B cell (primary cell): Measurements from ENCODE around the gene PGAP3. TPM values are rescaled to one million over a fixed set of nuclear protein-coding genes. Genes with fewer than 3 reads are reported as not detected.

Source experiments
- ATAC-seq: fragments of 200-7000 bp; cut with Tn5 transposase; one replicate; pipeline ENCODE4 v1.10.0; 2021; ENCODE audit warnings: low read depth, mild to moderate bottlenecking, moderate number of reproducible peaks, moderate library complexity
- CTCF ChIA-PET: fragments of 350-600 bp; sonication (Branson Sonifier 250); formaldehyde crosslinking; loops from one replicate; lab custom pipeline; 2021; ENCODE audit warnings: antibody characterized with exemption, inconsistent platforms; lab: Charles Lee
- POLR2A ChIA-PET: fragments of 350-600 bp; sonication (Branson Sonifier 250); formaldehyde crosslinking; loops from one replicate; lab custom pipeline; 2021; ENCODE audit warnings: antibody characterized with exemption; lab: Charles Lee
- DNase-seq: peaks from one replicate; pipeline ENCODE4 v3.0.0; 2013
- H2AFZ ChIP-seq: 2 replicates; pipeline ENCODE4 v1.6.1; 2012; ENCODE audit warnings: mild to moderate bottlenecking, low read depth, low read length; ENCODE audit not compliant: insufficient read depth, poor library complexity, severe bottlenecking
- H3K27ac ChIP-seq, 2 donors: 1 replicate in 1 of 2; 2 replicates in 1 of 2; pipeline ENCODE4 v1.5.1; 2012 to 2013; ENCODE audit warnings: low read length in 2 of 2, mild to moderate bottlenecking in 2 of 2, moderate library complexity in 1 of 2
- H3K27me3 ChIP-seq, 4 experiments: fragments of 200-600 bp in 1 of 4; sonication (generic) in 1 of 4; replicated peaks in 1 of 4; 1 replicate in 2 of 4; 2 replicates in 2 of 4; pipeline versions ENCODE4 v1.6.1 to v1.7.0; 2013 to 2016; ENCODE audit warnings: low read length in 3 of 4, mild to moderate bottlenecking in 2 of 4, mixed read lengths in 1 of 4, moderate library complexity in 1 of 4; ENCODE audit not compliant: insufficient read depth in 4 of 4, control insufficient read depth in 3 of 4; ENCODE audit errors: control extremely low read depth in 1 of 4
- H3K36me3 ChIP-seq, 2 experiments: replicated peaks in 1 of 2; 1 replicate in 1 of 2; 2 replicates in 1 of 2; pipeline versions ENCODE4 v1.6.1 to v1.7.1; 2013; ENCODE audit warnings: low read length in 1 of 2; ENCODE audit not compliant: insufficient read depth in 2 of 2, control insufficient read depth in 1 of 2; ENCODE audit errors: control extremely low read depth in 1 of 2, extremely low read depth in 1 of 2
- H3K4me1 ChIP-seq, 2 donors: fragments of 200-600 bp in 1 of 2; sonication (generic) in 1 of 2; 1 replicate in 1 of 2; 2 replicates in 1 of 2; pipeline versions ENCODE4 v1.5.1 to v1.6.1; 2013 to 2017; ENCODE audit warnings: low read length in 2 of 2; ENCODE audit not compliant: control insufficient read depth in 2 of 2, insufficient read depth in 2 of 2
- H3K4me2 ChIP-seq: replicated peaks from 2 replicates; pipeline ENCODE3; 2012; ENCODE audit warnings: mild to moderate bottlenecking, low read depth, low read length; ENCODE audit not compliant: poor library complexity, severe bottlenecking
- H3K4me3 ChIP-seq, 5 experiments: fragments of 200-600 bp in 1 of 5; sonication (generic) in 1 of 5; 1 replicate in 3 of 5; 2 replicates in 2 of 5; pipeline versions ENCODE4 v1.5.1 to v1.7.0; 2011 to 2016; ENCODE audit warnings: low read length in 4 of 5, mild to moderate bottlenecking in 4 of 5, low read depth in 2 of 5, control low read depth in 1 of 5, moderate library complexity in 1 of 5; ENCODE audit not compliant: insufficient read depth in 1 of 5; ENCODE audit errors: control extremely low read depth in 1 of 5, extremely low read depth in 1 of 5
- H3K79me2 ChIP-seq: fragments of 200-600 bp; sonication (generic); one replicate; pipeline ENCODE4 v1.6.0; 2016; ENCODE audit warnings: low read length; ENCODE audit not compliant: control insufficient read depth, insufficient read depth
- H3K9ac ChIP-seq: fragments of 200-600 bp; sonication (generic); 2 replicates; pipeline ENCODE4 v1.6.1; 2017; ENCODE audit warnings: mild to moderate bottlenecking, low read length, moderate library complexity
- H3K9me3 ChIP-seq, 3 donors: one replicate each; pipeline versions ENCODE4 v1.6.1 to v1.7.1; 2013; ENCODE audit warnings: low read length in 2 of 3; ENCODE audit not compliant: control insufficient read depth in 2 of 3, insufficient read depth in 1 of 3; ENCODE audit errors: control extremely low read depth in 1 of 3
- H4K20me1 ChIP-seq: 2 replicates; pipeline ENCODE4 v1.6.0; 2012; ENCODE audit warnings: mild to moderate bottlenecking, low read length; ENCODE audit not compliant: insufficient read depth, control insufficient read depth, poor library complexity, severe bottlenecking
- H3K27ac Mint-ChIP-seq: one replicate; pipeline ENCODE4 v1.8.0; 2021; ENCODE audit warnings: mixed read lengths
- H3K27me3 Mint-ChIP-seq: one replicate; pipeline ENCODE4 v1.8.0; 2021; ENCODE audit warnings: mixed read lengths
- H3K4me1 Mint-ChIP-seq: one replicate; pipeline ENCODE4 v1.8.0; 2021; ENCODE audit warnings: mixed read lengths
- H3K4me3 Mint-ChIP-seq: one replicate; pipeline ENCODE4 v1.8.0; 2021; ENCODE audit warnings: mixed read lengths
- H3K9me3 Mint-ChIP-seq: one replicate; pipeline ENCODE4 v1.8.0; 2022; ENCODE audit warnings: mixed read lengths; ENCODE audit not compliant: insufficient read depth
- CTCF ChIP-seq: fragments of 200-600 bp; IDR thresholded peaks from one replicate; pipeline ENCODE4 v1.8.0; 2022; ENCODE audit warnings: antibody characterized with exemption, mild to moderate bottlenecking
- EZH2 ChIP-seq: IDR thresholded peaks from 2 replicates; pipeline ENCODE4 v1.6.1; 2012; ENCODE audit warnings: borderline replicate concordance, low read depth, mild to moderate bottlenecking, moderate library complexity, low read length; ENCODE audit not compliant: insufficient read depth, poor library complexity, severe bottlenecking
- WGBS: methylation state at CpG from one replicate; pipeline ENCODE4 v1.1.5; 2013; ENCODE audit warnings: missing lambda C conversion rate; ENCODE audit not compliant: insufficient coverage; 5-methylcytosine and 5-hydroxymethylcytosine counted together
- intact Hi-C: fragments of 100-400 bp; cut with micrococcal nuclease; formaldehyde crosslinking; loops from one replicate; pipeline ENCODE4 v1.10.0; 2022
- polyA plus RNA-seq: library from polyadenylated mRNA; depleted of rRNA; stranded (reverse); fragments of >200 nt; gene quantifications from 2 replicates; pipeline ENCODE4 v1.2.3, GENCODE V29; 2012
- total RNA-seq, 2 donors: library from RNA; stranded (reverse); fragments of 120-200 nt in 1 of 2; gene quantifications; 1 replicate in 1 of 2; 2 replicates in 1 of 2; pipeline versions ENCODE4 v1.2.3 to v1.2.4, GENCODE V29; 2013 to 2022

The PGAP3 gene
- total and polyA plus RNA-seq, 2 donors (not counting 1 experiment from before 2014, with no cell fraction given): 27.4 to 34.3 TPM

GRCh38 chr17:39671651-39672521 lies 16.0 kb downstream of the PGAP3 start:
- no peak overlapping the region for H3K27ac ChIP-seq
- TF ChIP-seq EZH2 (no peak), CTCF (peak; percentile 44)
- no peaks in the 10 kb centered on the region for H3K9me3 Mint-ChIP-seq
- peaks cover 50% of the 10 kb centered on the region for H3K4me1 Mint-ChIP-seq
- H3K27me3 Mint-ChIP-seq: peaks cover 17% of the 10 kb centered on the region
- no peaks in the 10 kb centered on the region for H4K20me1 ChIP-seq
- H3K36me3 ChIP-seq: no peaks in the 10 kb centered on the region
- H2AFZ ChIP-seq: peak overlapping the region; percentile 23
- H3K27ac Mint-ChIP-seq: peak overlapping the region; percentile 61
- H3K4me3 Mint-ChIP-seq: peak overlapping the region; percentile 34
- ChIA-PET POLR2A (interaction anchor here (0.9 to 1.3 kb wide), 3 partner anchors 8 to 58 kb away, joined by 3 to 7 read pairs (median 6); no protein-coding TSS in a partner anchor), CTCF (interaction anchor here (0.6 to 8.7 kb wide), 16 partner anchors 8 to 291 kb away, joined by 3 to 109 read pairs (median 4); partner anchors contain the start of genes GSDMA, MIEN1 and PGAP3)
- intact Hi-C loops: no loop called here
- peaks cover 57 to 70% of the 10 kb centered on the region in 2 donors for H3K4me1 ChIP-seq
- DNase-seq: peak; percentile 48
- peak overlapping the region; percentile 54 for H3K4me2 ChIP-seq
- no peak overlapping the region for H3K9ac ChIP-seq
- peaks cover 0 to 31% (median 6%) of the 10 kb centered on the region in 4 experiments for H3K27me3 ChIP-seq
- WGBS: 57% methylated on average over 17 of the region's 19 CpGs
- H3K79me2 ChIP-seq: no peaks in the 10 kb centered on the region
- no peak overlapping the region for H3K4me3 ChIP-seq
- peaks cover 0 to 2% (median 0%) of the 10 kb centered on the region in 3 donors for H3K9me3 ChIP-seq
- no peak for ATAC-seq
